ENCODE results near the gene TTC27.

DNA sequence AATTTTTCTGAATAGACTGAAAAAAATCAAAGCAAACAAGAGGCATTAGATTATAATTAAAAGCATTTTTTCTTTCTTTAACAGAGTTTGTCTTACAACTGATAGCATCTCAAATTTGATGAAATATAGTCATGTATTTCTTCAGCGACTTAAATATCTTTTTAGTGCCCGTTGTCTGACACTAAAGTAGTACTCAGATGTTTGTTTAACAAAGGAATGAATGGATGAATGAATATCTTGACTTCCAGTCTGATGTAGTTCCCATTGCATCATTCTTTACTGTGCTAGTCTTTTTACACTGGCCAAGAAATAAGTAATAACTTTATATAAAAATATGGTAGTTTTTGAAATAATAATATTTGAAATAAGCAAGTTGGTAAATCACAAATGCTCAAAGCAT is 111.1 kb downstream of the TTC27 start:
- TF ChIP-seq CTCF (IDR thresholded peaks at IDR 0.05), result no peak
- TF ChIP-seq POLR2A (IDR thresholded peaks at IDR 0.05), result no peak

Measured in lower leg skin (tissue), 3 donors.